ENCODE results near the gene STK32C.

GRCh38 chr10:132349766-132350165, 42.0 kb upstream of the STK32C start:
- TF ChIP-seq POLR2A (IDR thresholded peaks at IDR 0.05) (no peak), CTCF (IDR thresholded peaks at IDR 0.05) (no peak)

Measured in testis (tissue), 2 donors.